Lower leg skin (tissue), 4 donors: ENCODE results near the gene OAS1. TPM values are rescaled to one million over a fixed set of nuclear protein-coding genes. Genes with fewer than 3 reads are reported as not detected.

Experiments used
- DNase-seq, 2 donors: peaks; one replicate each; pipeline ENCODE4 v3.0.0-alpha.2; 2019; ENCODE audit warnings: low spot score in 2 of 2
- H3K4me3 ChIP-seq: fragments of 200-600 bp; sonication (generic); 2 replicates; pipeline ENCODE4 v1.5.1; 2017; ENCODE audit warnings: mild to moderate bottlenecking, low read depth; ENCODE audit not compliant: poor library complexity, severe bottlenecking
- POLR2A ChIP-seq, 2 donors: fragments of 450-650 bp; IDR thresholded peaks; one replicate each; pipeline ENCODE4 v1.6.1; 2016 to 2017; ENCODE audit warnings: antibody characterized with exemption in 2 of 2, mild to moderate bottlenecking in 1 of 2, moderate library complexity in 1 of 2
- WGBS, 2 donors: methylation state at CpG; one replicate each; pipeline ENCODE4 v1.1.5; 2018; 5-methylcytosine and 5-hydroxymethylcytosine counted together
- intact Hi-C: fragments of 100-400 bp; cut with DNase I; formaldehyde crosslinking; loops from one replicate; pipeline ENCODE4 v1.15.0; 2023; ENCODE audit warnings: low total_unique reads
- total RNA-seq, 4 donors: library from RNA; depleted of rRNA; stranded (reverse); fragments of >200 nt; gene quantifications; one replicate each; pipeline ENCODE4 v1.1.0, GENCODE V29; 2016
- TF ChIP-seq, protein P1 (sequence below), 3 donors: fragments of 450-650 bp; IDR thresholded peaks; one replicate each; pipeline ENCODE4 v1.5.1; 2016; ENCODE audit warnings: antibody characterized with exemption in 3 of 3, mild to moderate bottlenecking in 3 of 3, moderate library complexity in 2 of 3

Gene OAS1
- total RNA-seq, 4 donors from 2014 or later, result 16.2 to 25.2 (median 23.2) TPM

DNA sequence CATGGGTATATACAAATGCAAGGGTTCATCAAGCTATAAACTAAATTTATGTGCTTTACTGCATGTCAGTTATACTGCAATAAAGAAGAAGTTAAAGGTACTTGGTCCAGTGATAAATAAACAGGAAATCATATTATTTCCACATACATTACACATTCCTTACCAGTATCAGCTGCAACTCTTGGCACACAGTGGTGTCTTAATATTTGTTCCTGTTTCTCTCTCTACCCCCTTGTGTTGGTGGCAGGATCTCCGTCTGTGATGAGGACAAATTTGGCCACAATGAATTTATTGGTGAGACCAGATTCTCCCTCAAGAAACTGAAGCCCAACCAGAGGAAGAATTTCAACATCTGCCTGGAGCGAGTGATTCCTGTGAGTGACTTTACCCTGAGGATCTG lies 19.2 kb upstream of the OAS1 start:
- DNase-seq, result no peak
- no peak overlapping the region for H3K4me3 ChIP-seq
- intact Hi-C loops, result no loop called here
- TF ChIP-seq, protein P1, sequence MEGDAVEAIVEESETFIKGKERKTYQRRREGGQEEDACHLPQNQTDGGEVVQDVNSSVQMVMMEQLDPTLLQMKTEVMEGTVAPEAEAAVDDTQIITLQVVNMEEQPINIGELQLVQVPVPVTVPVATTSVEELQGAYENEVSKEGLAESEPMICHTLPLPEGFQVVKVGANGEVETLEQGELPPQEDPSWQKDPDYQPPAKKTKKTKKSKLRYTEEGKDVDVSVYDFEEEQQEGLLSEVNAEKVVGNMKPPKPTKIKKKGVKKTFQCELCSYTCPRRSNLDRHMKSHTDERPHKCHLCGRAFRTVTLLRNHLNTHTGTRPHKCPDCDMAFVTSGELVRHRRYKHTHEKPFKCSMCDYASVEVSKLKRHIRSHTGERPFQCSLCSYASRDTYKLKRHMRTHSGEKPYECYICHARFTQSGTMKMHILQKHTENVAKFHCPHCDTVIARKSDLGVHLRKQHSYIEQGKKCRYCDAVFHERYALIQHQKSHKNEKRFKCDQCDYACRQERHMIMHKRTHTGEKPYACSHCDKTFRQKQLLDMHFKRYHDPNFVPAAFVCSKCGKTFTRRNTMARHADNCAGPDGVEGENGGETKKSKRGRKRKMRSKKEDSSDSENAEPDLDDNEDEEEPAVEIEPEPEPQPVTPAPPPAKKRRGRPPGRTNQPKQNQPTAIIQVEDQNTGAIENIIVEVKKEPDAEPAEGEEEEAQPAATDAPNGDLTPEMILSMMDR (IDR thresholded peaks at IDR 0.05), result no peak
- no peak for TF ChIP-seq POLR2A (IDR thresholded peaks at IDR 0.05)
- 39 to 45% methylated on average over 2 of the region's 2 CpGs for WGBS, 2 donors

DNA sequence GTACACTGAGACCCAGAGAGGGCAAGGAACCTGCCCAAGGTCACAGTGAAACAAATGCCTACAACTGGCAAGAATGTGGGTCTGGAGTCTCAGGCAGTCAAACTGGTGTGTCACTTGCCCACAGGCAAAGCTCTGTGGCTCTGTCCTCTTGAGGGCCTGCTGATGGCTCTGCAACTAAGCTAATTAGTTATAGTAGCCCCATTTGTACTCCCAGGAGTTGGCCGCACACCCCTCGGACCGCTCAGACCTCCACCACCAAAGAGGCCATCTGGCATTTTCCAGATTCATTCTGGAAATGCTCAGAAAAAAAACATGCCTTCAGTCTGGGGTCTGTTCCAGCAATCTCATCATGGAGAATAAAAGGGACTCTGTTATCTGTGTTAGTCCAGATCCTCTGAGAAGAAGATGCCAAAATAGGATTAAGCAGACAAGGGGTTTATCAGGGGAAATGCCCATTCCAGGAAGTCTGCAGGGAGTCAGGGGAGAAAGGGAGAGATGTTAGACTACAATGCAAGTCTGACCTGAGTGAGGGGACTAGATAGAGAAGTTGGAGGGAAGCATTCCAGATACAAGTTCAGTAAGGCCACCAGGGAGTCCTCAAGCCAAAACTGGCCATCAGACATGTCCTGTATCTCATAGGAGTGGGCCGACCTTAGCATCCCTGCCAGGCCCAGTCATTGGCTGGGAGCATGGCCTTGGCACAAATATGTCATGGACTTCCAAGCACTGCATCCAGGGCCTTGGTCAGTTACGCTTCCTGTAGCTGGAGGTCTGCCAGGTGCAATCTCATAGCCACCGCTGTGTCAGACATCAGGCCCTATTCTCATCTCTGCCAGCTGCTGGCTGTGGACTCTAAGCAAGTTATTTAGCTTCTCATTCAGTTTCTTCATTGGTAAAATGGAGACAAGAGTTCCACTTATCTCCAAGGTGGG lies 15.4 kb upstream of the OAS1 start:
- intact Hi-C loops, result no loop called here
- TF ChIP-seq, protein P1 (IDR thresholded peaks at IDR 0.05), result no peak
- no peak for TF ChIP-seq POLR2A (IDR thresholded peaks at IDR 0.05)
- no peak for DNase-seq
- WGBS, 2 donors, result 77 to 89% methylated on average over 6 of the region's 6 CpGs
- no peak overlapping the region for H3K4me3 ChIP-seq

DNA sequence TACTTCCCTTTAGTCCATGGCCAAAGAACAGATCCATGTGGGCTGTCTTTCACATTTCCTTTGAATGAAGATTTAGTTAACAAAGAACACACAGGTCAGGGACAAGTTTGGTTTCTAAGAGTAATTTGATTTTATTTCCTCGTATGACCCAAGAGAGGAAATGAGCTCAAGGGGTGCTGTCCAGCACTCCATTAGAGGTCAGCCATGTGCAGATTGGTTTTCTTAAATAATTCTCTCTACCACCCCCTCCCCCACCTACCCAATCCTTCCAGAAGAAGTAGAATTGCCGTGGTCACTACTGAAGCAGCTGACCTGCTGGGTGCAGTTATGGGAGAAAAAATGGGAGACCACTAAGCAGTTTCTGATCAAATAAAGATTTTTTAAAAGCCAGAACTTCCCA lies 13.9 kb upstream of the OAS1 start:
- no peak for DNase-seq
- TF ChIP-seq, protein P1 (IDR thresholded peaks at IDR 0.05), result no peak
- no peak for TF ChIP-seq POLR2A (IDR thresholded peaks at IDR 0.05)
- intact Hi-C loops, result no loop called here
- 37 to 43% methylated on average over 2 of the region's 2 CpGs for WGBS, 2 donors
- H3K4me3 ChIP-seq, result no peak overlapping the region

DNA sequence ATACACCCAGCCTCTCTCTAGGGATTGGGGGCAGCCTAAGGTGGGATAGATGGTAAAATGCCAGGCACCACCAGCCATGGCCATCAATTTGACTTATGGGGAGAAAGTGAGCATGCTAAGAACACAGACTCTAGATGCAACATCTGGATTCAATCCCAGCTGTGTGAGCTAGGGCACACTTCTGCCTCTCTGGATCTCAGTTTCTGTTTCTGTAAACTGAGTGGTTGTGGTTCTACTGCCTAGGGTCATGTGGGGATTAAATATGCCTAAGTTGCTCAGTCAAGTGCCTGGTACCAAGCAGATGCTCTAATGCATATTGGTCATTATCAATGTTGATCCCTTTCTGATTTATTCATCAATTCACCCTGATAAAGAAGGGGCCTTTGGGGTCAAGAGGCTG lies 12.6 kb upstream of the OAS1 start:
- no peak for DNase-seq
- no peak overlapping the region for H3K4me3 ChIP-seq
- TF ChIP-seq, protein P1 (IDR thresholded peaks at IDR 0.05), result no peak
- TF ChIP-seq POLR2A (IDR thresholded peaks at IDR 0.05), result no peak
- intact Hi-C loops, result no loop called here

DNA sequence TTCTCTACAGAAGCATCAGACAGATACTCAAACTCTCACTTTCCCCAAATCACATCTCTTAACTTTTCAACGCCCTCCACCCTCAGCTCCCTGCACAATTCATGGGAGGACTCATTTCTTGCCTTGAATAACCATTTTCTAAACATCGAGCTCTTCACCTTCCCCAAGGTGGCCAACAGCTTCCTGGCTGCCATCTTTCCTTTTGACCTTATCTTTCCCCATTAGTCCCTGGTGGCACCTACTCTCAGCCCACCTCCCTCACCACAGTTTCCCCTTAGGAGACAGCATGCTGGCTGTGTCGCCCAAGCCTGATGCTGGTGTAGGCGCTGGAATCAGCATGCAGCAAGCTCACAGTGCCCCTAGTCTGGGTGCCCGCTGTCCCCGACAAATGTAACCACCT lies 8.4 kb upstream of the OAS1 start:
- 85 to 92% methylated on average over 6 of the region's 6 CpGs for WGBS, 2 donors
- no peak for DNase-seq
- intact Hi-C loops, result loop anchor here (5.0 kb wide), 1 partner anchor 134 kb away; no protein-coding TSS in a partner anchor
- no peak overlapping the region for H3K4me3 ChIP-seq
- no peak for TF ChIP-seq POLR2A (IDR thresholded peaks at IDR 0.05)
- TF ChIP-seq, protein P1 (IDR thresholded peaks at IDR 0.05), result no peak
